ENCODE data around the gene C2CD2L.

DNA sequence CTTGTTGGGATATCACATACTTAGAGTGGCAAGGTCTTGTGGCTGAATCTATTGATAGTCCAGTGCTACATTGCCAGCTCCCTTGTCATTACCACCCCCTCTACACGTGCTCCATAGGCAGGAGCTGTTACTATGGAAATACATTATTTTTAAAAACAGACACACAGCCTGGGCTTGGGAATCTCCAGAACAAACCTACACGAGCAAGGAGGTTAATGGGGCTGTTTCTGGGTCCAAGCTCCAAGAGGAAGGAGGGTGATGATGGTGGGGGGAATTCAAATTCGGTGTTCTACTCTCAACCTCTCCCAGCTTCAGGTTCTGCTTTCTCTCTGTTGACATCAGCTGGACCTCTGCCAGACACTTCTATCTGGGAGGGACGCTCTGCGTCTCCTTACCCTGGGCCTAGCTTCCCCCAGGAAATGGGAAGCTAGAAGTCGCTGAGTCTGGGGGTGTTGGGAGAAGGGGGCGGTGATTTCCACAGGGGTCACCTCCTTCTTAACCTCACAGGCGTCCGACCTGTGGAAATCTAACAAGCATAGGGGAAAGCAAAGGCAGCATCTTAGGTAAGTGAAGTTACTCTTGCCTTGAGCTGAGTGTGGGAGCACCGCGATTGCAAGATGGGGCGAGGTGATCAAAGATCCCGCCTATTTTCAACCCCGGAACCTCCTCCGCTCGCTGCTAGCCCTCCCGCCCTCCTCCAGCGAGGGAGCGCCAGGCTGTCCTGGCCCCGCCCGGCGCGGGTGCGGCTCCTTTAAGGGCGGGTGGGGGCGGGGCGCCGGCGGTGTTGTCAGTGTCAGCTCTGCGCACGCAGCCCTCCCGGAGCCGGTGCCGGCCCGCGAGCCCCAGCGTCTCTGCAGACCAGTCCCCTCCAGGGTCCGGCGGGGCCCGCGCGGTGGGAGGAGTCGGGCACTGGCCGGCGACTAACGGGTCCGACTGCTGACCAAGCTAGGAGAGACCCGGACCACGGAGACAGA, at the start of gene C2CD2L:
- TF ChIP-seq, protein P1, sequence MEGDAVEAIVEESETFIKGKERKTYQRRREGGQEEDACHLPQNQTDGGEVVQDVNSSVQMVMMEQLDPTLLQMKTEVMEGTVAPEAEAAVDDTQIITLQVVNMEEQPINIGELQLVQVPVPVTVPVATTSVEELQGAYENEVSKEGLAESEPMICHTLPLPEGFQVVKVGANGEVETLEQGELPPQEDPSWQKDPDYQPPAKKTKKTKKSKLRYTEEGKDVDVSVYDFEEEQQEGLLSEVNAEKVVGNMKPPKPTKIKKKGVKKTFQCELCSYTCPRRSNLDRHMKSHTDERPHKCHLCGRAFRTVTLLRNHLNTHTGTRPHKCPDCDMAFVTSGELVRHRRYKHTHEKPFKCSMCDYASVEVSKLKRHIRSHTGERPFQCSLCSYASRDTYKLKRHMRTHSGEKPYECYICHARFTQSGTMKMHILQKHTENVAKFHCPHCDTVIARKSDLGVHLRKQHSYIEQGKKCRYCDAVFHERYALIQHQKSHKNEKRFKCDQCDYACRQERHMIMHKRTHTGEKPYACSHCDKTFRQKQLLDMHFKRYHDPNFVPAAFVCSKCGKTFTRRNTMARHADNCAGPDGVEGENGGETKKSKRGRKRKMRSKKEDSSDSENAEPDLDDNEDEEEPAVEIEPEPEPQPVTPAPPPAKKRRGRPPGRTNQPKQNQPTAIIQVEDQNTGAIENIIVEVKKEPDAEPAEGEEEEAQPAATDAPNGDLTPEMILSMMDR (conservative IDR thresholded peaks at IDR 0.05): no peak
- no peak for TF ChIP-seq EZH2 (IDR thresholded peaks at IDR 0.05; ENCODE audit: low read depth)

Data from PC-9 (cell line).